Mesenchymal stem cell (in vitro differentiated cells and primary cell): Measurements from ENCODE around the gene MCOLN1.

Experiments used
- DNase-seq: peaks from one replicate; pipeline ENCODE4 v3.0.0-alpha.2; 2013
- H2AFZ ChIP-seq: one replicate; pipeline ENCODE4 v1.6.1; 2013; ENCODE audit warnings: low read depth, mild to moderate bottlenecking, control low read depth, inconsistent platforms, low read length, moderate library complexity
- H2AK5ac ChIP-seq: 2 replicates; pipeline ENCODE4 v1.6.1; 2013; ENCODE audit warnings: low read length, moderate library complexity, mild to moderate bottlenecking, inconsistent platforms; ENCODE audit not compliant: severe bottlenecking
- H2BK120ac ChIP-seq: one replicate; pipeline ENCODE4 v1.6.1; 2013; ENCODE audit warnings: low read depth, mild to moderate bottlenecking, inconsistent platforms, low read length, moderate library complexity
- H2BK12ac ChIP-seq, 2 experiments: one replicate each; pipeline ENCODE4 v1.6.1; 2013; ENCODE audit warnings: inconsistent platforms in 2 of 2, low read length in 2 of 2, mild to moderate bottlenecking in 2 of 2, moderate library complexity in 2 of 2, control low read depth in 1 of 2
- H2BK15ac ChIP-seq: one replicate; pipeline ENCODE4 v1.6.1; 2013; ENCODE audit warnings: mild to moderate bottlenecking, low read depth, inconsistent platforms; ENCODE audit not compliant: poor library complexity, severe bottlenecking
- H2BK5ac ChIP-seq: 2 replicates; pipeline ENCODE4 v1.6.1; 2013; ENCODE audit warnings: low read depth, mild to moderate bottlenecking, low read length, control low read depth, inconsistent platforms; ENCODE audit not compliant: poor library complexity, severe bottlenecking
- H3K14ac ChIP-seq, 2 experiments: one replicate each; pipeline ENCODE4 v1.6.1; 2013; ENCODE audit warnings: inconsistent platforms in 2 of 2, low read length in 2 of 2, control low read depth in 1 of 2, mild to moderate bottlenecking in 1 of 2, moderate library complexity in 1 of 2
- H3K18ac ChIP-seq, 2 experiments: one replicate each; pipeline ENCODE4 v1.6.1; 2013; ENCODE audit warnings: inconsistent platforms in 2 of 2, low read length in 2 of 2, control low read depth in 1 of 2, low read depth in 1 of 2, mild to moderate bottlenecking in 1 of 2
- H3K23ac ChIP-seq, 2 experiments: one replicate each; pipeline ENCODE4 v1.6.1; 2013; ENCODE audit warnings: inconsistent platforms in 2 of 2, low read length in 2 of 2, mild to moderate bottlenecking in 2 of 2, moderate library complexity in 2 of 2, control low read depth in 1 of 2
- H3K27ac ChIP-seq: 2 replicates; pipeline ENCODE4 v1.5.1; 2013; ENCODE audit warnings: mild to moderate bottlenecking, moderate library complexity, low read length, control low read depth, inconsistent platforms; ENCODE audit not compliant: poor library complexity, severe bottlenecking
- H3K27me3 ChIP-seq, 2 experiments: 2 replicates each; pipeline versions ENCODE4 v1.6.1 to v1.7.0; 2013; ENCODE audit warnings: low read length in 2 of 2, mild to moderate bottlenecking in 2 of 2, moderate library complexity in 2 of 2, control low read depth in 1 of 2, inconsistent platforms in 1 of 2; ENCODE audit not compliant: control insufficient read depth in 1 of 2, insufficient read depth in 1 of 2
- H3K36me3 ChIP-seq, 2 experiments: 2 replicates each; pipeline versions ENCODE4 v1.6.1 to v1.7.0; 2013; ENCODE audit warnings: low read length in 2 of 2, control low read depth in 1 of 2, inconsistent platforms in 1 of 2, low read depth in 1 of 2, mild to moderate bottlenecking in 1 of 2; ENCODE audit not compliant: insufficient read depth in 2 of 2, control insufficient read depth in 1 of 2
- H3K4ac ChIP-seq, 2 experiments: one replicate each; pipeline ENCODE4 v1.6.1; 2013; ENCODE audit warnings: inconsistent platforms in 2 of 2, low read length in 2 of 2, mild to moderate bottlenecking in 2 of 2, moderate library complexity in 2 of 2, control low read depth in 1 of 2, low read depth in 1 of 2
- H3K4me1 ChIP-seq: 2 replicates; pipeline ENCODE4 v1.6.1; 2013; ENCODE audit warnings: low read depth, low read length, control low read depth; ENCODE audit not compliant: control insufficient read depth, insufficient read depth
- H3K4me2 ChIP-seq: 2 replicates; pipeline ENCODE4 v1.6.1; 2013; ENCODE audit warnings: low read length, mild to moderate bottlenecking, inconsistent platforms; ENCODE audit not compliant: poor library complexity, severe bottlenecking
- H3K4me3 ChIP-seq, 2 experiments: 2 replicates each; pipeline versions ENCODE4 v1.5.1 to v1.7.0; 2013; ENCODE audit warnings: low read length in 2 of 2, mild to moderate bottlenecking in 2 of 2, control low read depth in 1 of 2, low read depth in 1 of 2; ENCODE audit not compliant: insufficient read depth in 1 of 2
- H3K79me1 ChIP-seq: replicated peaks from 2 replicates; pipeline ENCODE4 v1.6.1; 2013; ENCODE audit warnings: mild to moderate bottlenecking, control low read depth, low read length, inconsistent platforms; ENCODE audit not compliant: poor library complexity, severe bottlenecking
- H3K9ac ChIP-seq: 2 replicates; pipeline ENCODE4 v1.7.0; 2013; ENCODE audit warnings: mild to moderate bottlenecking, low read length, moderate library complexity
- H3K9me3 ChIP-seq: 2 replicates; pipeline ENCODE4 v1.7.0; 2013; ENCODE audit warnings: mild to moderate bottlenecking, low read length; ENCODE audit not compliant: control insufficient read depth
- H4K8ac ChIP-seq: one replicate; pipeline ENCODE4 v1.6.1; 2013; ENCODE audit warnings: inconsistent platforms, mild to moderate bottlenecking, low read length, moderate library complexity
- H4K91ac ChIP-seq: one replicate; pipeline ENCODE4 v1.6.1; 2013; ENCODE audit warnings: mild to moderate bottlenecking, low read length, inconsistent platforms
- WGBS: methylation state at CpG from one replicate; pipeline ENCODE4 v1.1.7; 2013; ENCODE audit warnings: mixed read lengths; 5-methylcytosine and 5-hydroxymethylcytosine counted together

Gene MCOLN1

GRCh38 chr19:7488736-7489353, 33.6 kb upstream of the MCOLN1 start, which contains the start of gene PEX11G:
Gene PEX11G, minus strand, starts transcription at chr19:7489035. Its CDS starts 25 bp downstream, at chr19:7489010.
- peak within 1 kb of the TSS; percentile 98 for H3K9ac ChIP-seq
- peak within 1 kb of the TSS; percentile 80 for H4K91ac ChIP-seq
- H3K23ac ChIP-seq: no peak within 1 kb of the TSS
- H3K9me3 ChIP-seq: no peaks in the 10 kb centered on the region
- H3K36me3 ChIP-seq: peaks cover under 1 to 3% of the 10 kb centered on the region in 2 experiments
- H2BK15ac ChIP-seq: no peak within 1 kb of the TSS
- peak within 1 kb of the TSS; percentile 49 to 57 for H3K4ac ChIP-seq
- H2AK5ac ChIP-seq: peak within 1 kb of the TSS; percentile 53
- H3K4me2 ChIP-seq: peak within 1 kb of the TSS; percentile 90
- H3K27me3 ChIP-seq: no peaks in the 10 kb centered on the region
- H3K18ac ChIP-seq: peak within 1 kb of the TSS; percentile 83 to 90
- no peak within 1 kb of the TSS for H3K14ac ChIP-seq
- no peaks in the 10 kb centered on the region for H3K79me1 ChIP-seq
- H4K8ac ChIP-seq: peak within 1 kb of the TSS; percentile 99
- H2AFZ ChIP-seq: peak within 1 kb of the TSS; percentile 73
- peak; percentile 83 for DNase-seq
- H2BK12ac ChIP-seq: peak within 1 kb of the TSS; percentile 19 to 77
- H3K4me1 ChIP-seq: peaks cover 6% of the 10 kb centered on the region
- peak within 1 kb of the TSS; percentile 69 for H2BK5ac ChIP-seq
- peak within 1 kb of the TSS; percentile 61 for H2BK120ac ChIP-seq
- WGBS: 11% methylated on average over 32 of the region's 49 CpGs
- no peak within 1 kb of the TSS for H3K27ac ChIP-seq
- peak within 1 kb of the TSS; percentile 64 to 88 for H3K4me3 ChIP-seq

GRCh38 chr19:7489609-7490044, 32.8 kb upstream of the MCOLN1 start:
- DNase-seq: no peak
- Histone ChIP-seq H3K27ac (no peak overlapping the region), H4K91ac (no peak overlapping the region), H2BK5ac (no peak overlapping the region), H2BK15ac (no peak overlapping the region), H3K4me2 (no peak overlapping the region), H2AK5ac (peak overlapping the region; percentile 53), H3K18ac (peak overlapping the region in 1 of 2 experiments; percentile 33), H4K8ac (no peak overlapping the region), H3K4me3 (peak overlapping the region in 1 of 2 experiments; percentile 88), H3K23ac (no peak overlapping the region), H2BK12ac (peak overlapping the region in 1 of 2 experiments; percentile 54), H3K9ac (peak overlapping the region; percentile 98), H2AFZ (no peak overlapping the region), H3K36me3 (no peaks in the 10 kb centered on the region), H3K27me3 (no peaks in the 10 kb centered on the region), H3K14ac (no peak overlapping the region), H3K79me1 (no peaks in the 10 kb centered on the region), H2BK120ac (no peak overlapping the region), H3K4ac (no peak overlapping the region), H3K9me3 (no peaks in the 10 kb centered on the region), H3K4me1 (peaks cover 6% of the 10 kb centered on the region)
- 91% methylated on average over 11 of the region's 11 CpGs for WGBS

GRCh38 chr19:7492142-7492541, 30.3 kb upstream of the MCOLN1 start:
- no peak overlapping the region for H2BK5ac ChIP-seq
- H3K36me3 ChIP-seq: no peaks in the 10 kb centered on the region
- no peak overlapping the region for H3K4me2 ChIP-seq
- peaks cover 0 to 4% of the 10 kb centered on the region in 2 experiments for H3K27me3 ChIP-seq
- H3K18ac ChIP-seq: no peak overlapping the region
- H3K9ac ChIP-seq: no peak overlapping the region
- DNase-seq: peak; percentile 89
- no peak overlapping the region for H3K4me3 ChIP-seq
- no peaks in the 10 kb centered on the region for H3K79me1 ChIP-seq
- no peak overlapping the region for H2BK12ac ChIP-seq
- H4K91ac ChIP-seq: no peak overlapping the region
- no peak overlapping the region for H2BK120ac ChIP-seq
- H3K14ac ChIP-seq: no peak overlapping the region
- H2AK5ac ChIP-seq: no peak overlapping the region
- no peak overlapping the region for H3K27ac ChIP-seq
- H3K9me3 ChIP-seq: no peaks in the 10 kb centered on the region
- no peak overlapping the region for H2BK15ac ChIP-seq
- WGBS: 50% methylated on average over 3 of the region's 4 CpGs
- no peak overlapping the region for H3K4ac ChIP-seq
- H3K23ac ChIP-seq: no peak overlapping the region
- H2AFZ ChIP-seq: no peak overlapping the region
- H3K4me1 ChIP-seq: peaks cover 6% of the 10 kb centered on the region
- no peak overlapping the region for H4K8ac ChIP-seq

GRCh38 chr19:7492558-7492957, 29.9 kb upstream of the MCOLN1 start:
- no peak overlapping the region for H2AFZ ChIP-seq
- no peak overlapping the region for H3K14ac ChIP-seq
- H3K4me3 ChIP-seq: no peak overlapping the region
- no peak overlapping the region for H2BK120ac ChIP-seq
- H3K18ac ChIP-seq: peak overlapping the region in 1 of 2 experiments; percentile 80
- no peaks in the 10 kb centered on the region for H3K36me3 ChIP-seq
- peaks cover 6% of the 10 kb centered on the region for H3K4me1 ChIP-seq
- H4K8ac ChIP-seq: no peak overlapping the region
- 80% methylated on average over 11 of the region's 11 CpGs for WGBS
- H3K4me2 ChIP-seq: no peak overlapping the region
- no peak overlapping the region for H2AK5ac ChIP-seq
- H3K79me1 ChIP-seq: no peaks in the 10 kb centered on the region
- H3K9ac ChIP-seq: no peak overlapping the region
- peaks cover 3 to 5% of the 10 kb centered on the region in 2 experiments for H3K27me3 ChIP-seq
- no peak overlapping the region for H3K27ac ChIP-seq
- no peak overlapping the region for H2BK5ac ChIP-seq
- no peak overlapping the region for H2BK15ac ChIP-seq
- H3K23ac ChIP-seq: no peak overlapping the region
- H3K9me3 ChIP-seq: no peaks in the 10 kb centered on the region
- peak overlapping the region; percentile 25 for H4K91ac ChIP-seq
- peak overlapping the region; percentile 28 to 81 for H2BK12ac ChIP-seq
- DNase-seq: peak; percentile 60
- no peak overlapping the region for H3K4ac ChIP-seq
